B cell (primary cell): ENCODE results near the gene NTRK2.

Source experiments
- EZH2 ChIP-seq: IDR thresholded peaks from 2 replicates; pipeline ENCODE4 v1.6.1; 2012; ENCODE audit warnings: borderline replicate concordance, low read depth, mild to moderate bottlenecking, moderate library complexity, low read length; ENCODE audit not compliant: insufficient read depth, poor library complexity, severe bottlenecking
- TF ChIP-seq, protein P1 (sequence below): fragments of 200-600 bp; IDR thresholded peaks from one replicate; pipeline ENCODE4 v1.8.0; 2022; ENCODE audit warnings: antibody characterized with exemption, mild to moderate bottlenecking

DNA sequence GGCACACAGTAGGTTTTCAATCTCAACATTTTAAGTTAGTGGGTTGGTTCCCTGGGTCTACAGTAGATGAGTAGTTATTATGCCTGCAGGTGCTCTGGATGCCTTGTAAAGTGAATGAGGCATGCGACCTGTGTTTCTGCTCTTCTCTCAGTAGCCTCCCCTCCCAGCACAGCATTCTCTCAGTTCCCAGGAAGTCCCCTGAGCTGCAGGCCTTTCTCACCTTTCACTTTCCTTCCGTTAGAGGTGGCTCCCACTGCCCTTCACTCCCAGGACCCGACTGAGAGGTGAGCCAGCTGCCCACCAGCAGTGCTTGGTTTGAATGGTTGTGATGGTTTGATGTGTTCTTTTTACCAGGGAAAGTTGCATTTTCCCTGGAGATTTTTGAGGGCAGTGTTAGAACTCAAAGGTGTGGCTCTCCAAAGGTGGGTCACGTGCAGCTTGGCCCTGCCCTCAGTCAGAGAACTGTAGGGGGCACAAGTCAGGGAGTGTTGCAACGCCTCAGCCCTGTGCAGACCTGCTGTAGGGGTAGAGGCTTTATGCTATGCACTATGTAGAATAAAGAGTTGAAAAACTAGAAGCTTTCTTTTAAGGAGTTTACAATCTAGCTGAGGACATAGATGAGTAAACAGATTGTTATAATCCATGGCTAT, 173.8 kb downstream of the NTRK2 start:
- no peak for TF ChIP-seq EZH2
- TF ChIP-seq, protein P1, sequence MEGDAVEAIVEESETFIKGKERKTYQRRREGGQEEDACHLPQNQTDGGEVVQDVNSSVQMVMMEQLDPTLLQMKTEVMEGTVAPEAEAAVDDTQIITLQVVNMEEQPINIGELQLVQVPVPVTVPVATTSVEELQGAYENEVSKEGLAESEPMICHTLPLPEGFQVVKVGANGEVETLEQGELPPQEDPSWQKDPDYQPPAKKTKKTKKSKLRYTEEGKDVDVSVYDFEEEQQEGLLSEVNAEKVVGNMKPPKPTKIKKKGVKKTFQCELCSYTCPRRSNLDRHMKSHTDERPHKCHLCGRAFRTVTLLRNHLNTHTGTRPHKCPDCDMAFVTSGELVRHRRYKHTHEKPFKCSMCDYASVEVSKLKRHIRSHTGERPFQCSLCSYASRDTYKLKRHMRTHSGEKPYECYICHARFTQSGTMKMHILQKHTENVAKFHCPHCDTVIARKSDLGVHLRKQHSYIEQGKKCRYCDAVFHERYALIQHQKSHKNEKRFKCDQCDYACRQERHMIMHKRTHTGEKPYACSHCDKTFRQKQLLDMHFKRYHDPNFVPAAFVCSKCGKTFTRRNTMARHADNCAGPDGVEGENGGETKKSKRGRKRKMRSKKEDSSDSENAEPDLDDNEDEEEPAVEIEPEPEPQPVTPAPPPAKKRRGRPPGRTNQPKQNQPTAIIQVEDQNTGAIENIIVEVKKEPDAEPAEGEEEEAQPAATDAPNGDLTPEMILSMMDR: no peak
